Measurements from ENCODE around the gene UBR7.

- no peak for TF ChIP-seq CTCF (conservative IDR thresholded peaks at IDR 0.05; ENCODE audit: low read depth in 2 of 2)
- no peak for TF ChIP-seq EZH2 (IDR thresholded peaks at IDR 0.05; ENCODE audit: low read depth, unreplicated experiment)
- TF ChIP-seq CREB1 (CRISPR knock-in tag; IDR thresholded peaks at IDR 0.05; ENCODE audit: low read depth), result no peak
- no peak for TF ChIP-seq POLR2AphosphoS5 (IDR thresholded peaks at IDR 0.05; ENCODE audit: low read depth)
- TF ChIP-seq REST (IDR thresholded peaks at IDR 0.05; ENCODE audit: unreplicated experiment), result no peak
- no peak for TF ChIP-seq NANOG (IDR thresholded peaks at IDR 0.05; ENCODE audit: borderline replicate concordance)
- no peak for TF ChIP-seq STAT1 (IDR thresholded peaks at IDR 0.05; ENCODE audit: unreplicated experiment)
- TF ChIP-seq EZH2phosphoT487 (IDR thresholded peaks at IDR 0.05; ENCODE audit: unreplicated experiment), result no peak
- TF ChIP-seq ETS1 (IDR thresholded peaks at IDR 0.05), result no peak
- TF ChIP-seq ZNF114 (CRISPR knock-in tag; IDR thresholded peaks at IDR 0.05), result no peak
Measured at GRCh38 chr14:93239869-93240677, 33.0 kb downstream of the UBR7 start.

Measured in GM23338 (cell line).